HCT116 (cell line): ENCODE results near the gene MAP2K5. TPM values are rescaled to one million over a fixed set of nuclear protein-coding genes. Genes with fewer than 3 reads are reported as not detected.

Source experiments
- ATAC-seq: fragments of 200-7000 bp; cut with Tn5 transposase; 2 replicates; pipeline ENCODE4 v1.9.1; 2020; ENCODE audit warnings: mild to moderate bottlenecking, moderate library complexity
- BruUV-seq: library from RNA; stranded (reverse); fragments of 400-500 nt; replicated peaks from 2 replicates; lab custom pipeline; 2021; lab: Mats Ljungman, UMichigan
- CTCF ChIA-PET: fragments of 300-600 bp; sonication (Branson Sonifier 250); formaldehyde crosslinking; loops from one replicate; lab custom pipeline; 2021; ENCODE audit warnings: antibody characterized with exemption; lab: Charles Lee
- POLR2A ChIA-PET: fragments of 300-600, 350-600 bp; sonication (Branson Sonifier 250); formaldehyde crosslinking; loops from one replicate; lab custom pipeline; 2021; ENCODE audit warnings: antibody characterized with exemption; lab: Charles Lee
- RAD21 ChIA-PET, 2 experiments: fragments of 300-600 bp; sonication (Branson Sonifier 250); formaldehyde crosslinking; loops; one replicate each; lab custom pipeline; 2023; ENCODE audit warnings: low total read pairs in 2 of 2; ENCODE audit not compliant: uncharacterized antibody in 2 of 2, unreplicated experiment in 2 of 2, low non-redundant PET in 1 of 2; lab: Charles Lee
- DNase-seq: peaks from one replicate; pipeline ENCODE4 v3.0.0-alpha.2; 2010; ENCODE audit warnings: low read depth, low spot score
- H2AFZ ChIP-seq: fragments of 200-600 bp; shearing (Covaris generic), sonication (generic); 2 replicates; pipeline ENCODE4 v1.6.1; 2017; ENCODE audit warnings: low read depth, mixed run types, mixed read lengths, antibody characterized with exemption, low read length; ENCODE audit not compliant: poor library complexity, severe bottlenecking
- H3K27ac ChIP-seq: 2 replicates; pipeline ENCODE4 v1.5.1; 2012; ENCODE audit warnings: low read depth, low read length
- H3K27me3 ChIP-seq: fragments of 200-600 bp; sonication (generic); 2 replicates; pipeline ENCODE4 v1.6.1; 2016; ENCODE audit warnings: mixed run types, low read length, mixed read lengths; ENCODE audit not compliant: insufficient read depth
- H3K36me3 ChIP-seq, 2 experiments: fragments of 200-500 bp in 1 of 2; fragments of 200-600 bp in 1 of 2; sonication (Bioruptor generic) in 1 of 2; sonication (generic) in 1 of 2; 2 replicates each; pipeline versions ENCODE4 v1.5.1 to v1.6.1; 2014 to 2016; ENCODE audit warnings: low read length in 2 of 2, inconsistent platforms in 1 of 2, mixed read lengths in 1 of 2, mixed run types in 1 of 2; ENCODE audit not compliant: insufficient read depth in 2 of 2, control insufficient read depth in 1 of 2
- H3K4me1 ChIP-seq, 2 experiments: fragments of 200-600 bp in 1 of 2; sonication (generic) in 1 of 2; 2 replicates each; pipeline versions ENCODE4 v1.5.1 to v1.6.1; 2012 to 2017; ENCODE audit warnings: low read length in 2 of 2, inconsistent platforms in 1 of 2, mild to moderate bottlenecking in 1 of 2, mixed read lengths in 1 of 2, mixed run types in 1 of 2, moderate library complexity in 1 of 2; ENCODE audit not compliant: insufficient read depth in 2 of 2, control insufficient read depth in 1 of 2
- H3K4me2 ChIP-seq: fragments of 200-600 bp; sonication (generic); 2 replicates; pipeline ENCODE4 v1.6.1; 2017; ENCODE audit warnings: mixed run types, low read length, mixed read lengths
- H3K4me3 ChIP-seq, 2 experiments: fragments of 200-600 bp in 1 of 2; sonication (generic) in 1 of 2; replicated peaks in 1 of 2; 2 replicates each; pipeline ENCODE4 v1.5.1; 2011 to 2016; ENCODE audit warnings: low read length in 2 of 2, control low read depth in 1 of 2, low read depth in 1 of 2, mild to moderate bottlenecking in 1 of 2, mixed read lengths in 1 of 2, mixed run types in 1 of 2
- H3K79me2 ChIP-seq: fragments of 200-600 bp; sonication (generic); 2 replicates; pipeline ENCODE4 v1.6.1; 2017; ENCODE audit warnings: mild to moderate bottlenecking, mixed run types, low read length, moderate library complexity, mixed read lengths; ENCODE audit not compliant: insufficient read depth
- H3K9ac ChIP-seq: fragments of 200-600 bp; sonication (generic); 2 replicates; pipeline ENCODE4 v1.6.1; 2016; ENCODE audit warnings: low read length, mixed read lengths
- H3K9me2 ChIP-seq: fragments of 200-600 bp; sonication (generic), shearing (Covaris generic); 2 replicates; pipeline ENCODE4 v1.6.1; 2017; ENCODE audit warnings: mixed run types, mild to moderate bottlenecking, moderate library complexity; ENCODE audit not compliant: insufficient read depth
- H3K9me3 ChIP-seq, 2 experiments: fragments of 200-500 bp in 1 of 2; fragments of 200-600 bp in 1 of 2; sonication (Bioruptor generic) in 1 of 2; sonication (generic) in 1 of 2; 2 replicates each; pipeline ENCODE4 v1.6.1; 2014 to 2017; ENCODE audit warnings: low read length in 2 of 2, mixed read lengths in 2 of 2, inconsistent platforms in 1 of 2, low read depth in 1 of 2, mild to moderate bottlenecking in 1 of 2, mixed run types in 1 of 2, moderate library complexity in 1 of 2; ENCODE audit not compliant: control insufficient read depth in 1 of 2, insufficient read depth in 1 of 2
- H4K20me1 ChIP-seq: fragments of 200-600 bp; sonication (generic), shearing (Covaris generic); 2 replicates; pipeline ENCODE4 v1.6.1; 2017; ENCODE audit warnings: mixed run types, mild to moderate bottlenecking, moderate library complexity; ENCODE audit not compliant: insufficient read depth
- ATF3 ChIP-seq: IDR thresholded peaks from 2 replicates; pipeline ENCODE4 v1.6.1; 2012
- CEBPB ChIP-seq: IDR thresholded peaks from 2 replicates; pipeline ENCODE4 v1.6.1; 2012; ENCODE audit warnings: low read depth
- ELF1 ChIP-seq: IDR thresholded peaks from 2 replicates; pipeline ENCODE4 v1.6.1; 2012; ENCODE audit warnings: low read depth, borderline replicate concordance
- EZH2 ChIP-seq: fragments of 200-600 bp; sonication (generic); IDR thresholded peaks from 2 replicates; pipeline ENCODE4 v1.6.1; 2017; ENCODE audit warnings: antibody characterized with exemption, mixed run types
- EZH2phosphoT487 ChIP-seq: fragments of 200-600 bp; IDR thresholded peaks from 2 replicates; pipeline ENCODE4 v1.6.1; 2018; ENCODE audit warnings: antibody characterized with exemption, borderline replicate concordance
- FOSL1 ChIP-seq: IDR thresholded peaks from 2 replicates; pipeline ENCODE4 v1.6.1; 2012; ENCODE audit warnings: low read depth
- MAX ChIP-seq: IDR thresholded peaks from 2 replicates; pipeline ENCODE4 v1.6.1; 2012
- REST ChIP-seq: IDR thresholded peaks from 2 replicates; pipeline ENCODE4 v1.6.1; 2012; ENCODE audit warnings: low read depth
- SIN3A ChIP-seq: IDR thresholded peaks from 2 replicates; pipeline ENCODE4 v1.6.1; 2012; ENCODE audit warnings: low read depth
- SP1 ChIP-seq: IDR thresholded peaks from 2 replicates; pipeline ENCODE4 v1.6.1; 2012; ENCODE audit warnings: low read depth
- SRF ChIP-seq: IDR thresholded peaks from 2 replicates; pipeline ENCODE4 v1.6.1; 2012; ENCODE audit warnings: low read depth
- TCF7L2 ChIP-seq: IDR thresholded peaks from 2 replicates; pipeline ENCODE4 v1.7.0; 2011; ENCODE audit warnings: borderline replicate concordance, inconsistent platforms; ENCODE audit not compliant: insufficient read depth, insufficient read length; ENCODE audit errors: extremely low read depth
- YY1 ChIP-seq: IDR thresholded peaks from 2 replicates; pipeline ENCODE4 v1.6.1; 2011; ENCODE audit warnings: low read length, low read depth, moderate library complexity, mild to moderate bottlenecking; ENCODE audit not compliant: insufficient replicate concordance; ENCODE audit errors: extremely low read depth
- ZBTB33 ChIP-seq: IDR thresholded peaks from 2 replicates; pipeline ENCODE4 v1.6.1; 2011; ENCODE audit warnings: mild to moderate bottlenecking, low read length, moderate library complexity; ENCODE audit not compliant: insufficient replicate concordance; ENCODE audit errors: extremely low read depth
- ZFX ChIP-seq: fragments of 450-650 bp; IDR thresholded peaks from 2 replicates; pipeline ENCODE4 v1.6.1; 2017
- ZNF274 ChIP-seq: fragments of 200-500 bp; sonication (Bioruptor generic); IDR thresholded peaks from 2 replicates; pipeline ENCODE4 v1.6.1; 2014; ENCODE audit warnings: mild to moderate bottlenecking, low read depth, low read length, inconsistent platforms
- intact Hi-C: fragments of 100-400 bp; cut with micrococcal nuclease; formaldehyde crosslinking; loops from 2 replicates; pipeline ENCODE4 v1.10.0; 2022
- total RNA-seq: library from RNA; stranded (reverse); gene quantifications from one replicate; pipeline ENCODE4 v1.2.1, GENCODE V29; 2021; ENCODE audit not compliant: unreplicated experiment

The MAP2K5 gene
- total RNA-seq, 1 experiment from 2014 or later, result 15.6 TPM

- RAD21 ChIA-PET, result no interaction called here
- no TSS peak for BruUV-seq
- DNase-seq (no peak), ATAC-seq (no peak)
- H3K9ac ChIP-seq, result no peak overlapping the region
- no peak overlapping the region for H3K4me2 ChIP-seq
- H3K27ac ChIP-seq, result no peak overlapping the region
- H3K79me2 ChIP-seq, result no peaks in the 10 kb centered on the region
- intact Hi-C loops, result no loop called here
- H2AFZ ChIP-seq, result no peak overlapping the region
- TF ChIP-seq FOSL1, result no peak
- no peak for TF ChIP-seq SP1
- TF ChIP-seq YY1, result no peak
- no peak for TF ChIP-seq ZBTB33
- no peaks in the 10 kb centered on the region for H3K9me3 ChIP-seq
- H3K36me3 ChIP-seq, result no peaks in the 10 kb centered on the region
- peaks cover 17 to 22% of the 10 kb centered on the region in 2 experiments for H3K4me1 ChIP-seq
- no peaks in the 10 kb centered on the region for H3K27me3 ChIP-seq
- no peaks in the 10 kb centered on the region for H3K9me2 ChIP-seq
- H4K20me1 ChIP-seq, result no peaks in the 10 kb centered on the region
- CTCF ChIA-PET, result no interaction called here
- POLR2A ChIA-PET, result no interaction called here
- no peak overlapping the region for H3K4me3 ChIP-seq
Observed at GRCh38 chr15:67852418-67852817, 309.9 kb downstream of the MAP2K5 start.

GRCh38 chr15:67853454-67853853 lies 311.0 kb downstream of the MAP2K5 start:
- H3K27ac ChIP-seq, result no peak overlapping the region
- TF ChIP-seq EZH2 (no peak), REST (no peak), ZNF274 (no peak), MAX (no peak), SP1 (no peak), ZFX (no peak), ATF3 (no peak), SIN3A (no peak), SRF (no peak), TCF7L2 (no peak), ELF1 (no peak), CEBPB (no peak), EZH2phosphoT487 (no peak)

More at GRCh38 chr15:67853454-67853853, 311.0 kb downstream of the MAP2K5 start:
- CTCF ChIA-PET, result interaction anchor here (1.2 kb wide), 1 partner anchor 10 kb away, joined by 5 read pairs; no protein-coding TSS in a partner anchor
- no peak overlapping the region for H2AFZ ChIP-seq
- H3K9me2 ChIP-seq, result no peaks in the 10 kb centered on the region
- no peak for ATAC-seq
- no peak overlapping the region for H3K4me3 ChIP-seq
- BruUV-seq, result no TSS peak
- H3K4me2 ChIP-seq, result no peak overlapping the region
- H3K27me3 ChIP-seq, result no peaks in the 10 kb centered on the region
- H3K4me1 ChIP-seq, result peaks cover 17 to 22% of the 10 kb centered on the region in 2 experiments
- intact Hi-C loops, result no loop called here
- no peaks in the 10 kb centered on the region for H3K79me2 ChIP-seq
- H3K9ac ChIP-seq, result no peak overlapping the region
- H3K9me3 ChIP-seq, result no peaks in the 10 kb centered on the region
- RAD21 ChIA-PET, result no interaction called here
- no peak for DNase-seq
- no peaks in the 10 kb centered on the region for H3K36me3 ChIP-seq
- POLR2A ChIA-PET, result no interaction called here
- H4K20me1 ChIP-seq, result no peaks in the 10 kb centered on the region
